PC-9 (cell line): Measurements from ENCODE around the gene SERHL2. TPM values are rescaled to one million over a fixed set of nuclear protein-coding genes. Genes with fewer than 3 reads are reported as not detected.
A peak's percentile ranks its signal among the peaks of the same experiment; 100 is the strongest.
"Not testable (repeated sequence)": the region's sequence is repeated elsewhere in the genome, so short reads cannot be mapped to it uniquely, and the experiment has no call there.

ENCODE experiments used
- BruUV-seq: library from RNA; stranded (reverse); fragments of 400-500 nt; replicated peaks from 2 replicates; lab custom pipeline; 2021; lab: Mats Ljungman, UMichigan
- CTCF ChIA-PET: fragments of 300-600 bp; sonication (Branson Sonifier 250); formaldehyde crosslinking; loops from one replicate; lab custom pipeline; 2022; ENCODE audit warnings: antibody characterized with exemption; lab: Charles Lee
- POLR2A ChIA-PET: fragments of 300-600 bp; sonication (Branson Sonifier 250); formaldehyde crosslinking; loops from one replicate; lab custom pipeline; 2022; ENCODE audit warnings: antibody characterized with exemption; ENCODE audit not compliant: unreplicated experiment; lab: Charles Lee
- DNase-seq, 2 experiments: peaks; one replicate each; pipeline versions ENCODE4 v3.0.0 to v3.0.0-alpha.2; 2015 to 2022; ENCODE audit warnings: mixed read lengths in 1 of 2
- H2AFZ ChIP-seq: fragments of 200-600 bp; sonication (generic); 2 replicates; pipeline ENCODE4 v1.8.1; 2017; ENCODE audit warnings: antibody characterized with exemption
- H3F3A ChIP-seq: fragments of 200-600 bp; sonication (generic); 2 replicates; pipeline ENCODE4 v1.8.1; 2017; ENCODE audit warnings: antibody characterized with exemption, mild to moderate bottlenecking, low read depth; ENCODE audit not compliant: insufficient read depth
- H3K27ac ChIP-seq: fragments of 200-600 bp; sonication (generic); 2 replicates; pipeline ENCODE4 v1.6.1; 2016; ENCODE audit warnings: mixed run types
- H3K27me3 ChIP-seq: fragments of 200-600 bp; sonication (generic); 2 replicates; pipeline ENCODE4 v1.6.1; 2016; ENCODE audit warnings: low read depth, mixed run types; ENCODE audit not compliant: insufficient read depth
- H3K36me3 ChIP-seq: fragments of 200-600 bp; sonication (generic); 2 replicates; pipeline ENCODE4 v1.6.1; 2016; ENCODE audit warnings: low read depth, mixed run types
- H3K4me1 ChIP-seq: fragments of 200-600 bp; sonication (generic); replicated peaks from 2 replicates; pipeline ENCODE4 v1.6.1; 2016; ENCODE audit warnings: mixed run types; ENCODE audit not compliant: insufficient read depth
- H3K4me2 ChIP-seq: fragments of 200-600 bp; sonication (generic); 2 replicates; pipeline ENCODE4 v1.6.1; 2017; ENCODE audit warnings: mixed run types
- H3K4me3 ChIP-seq: fragments of 200-600 bp; sonication (generic); 2 replicates; pipeline ENCODE4 v1.6.1; 2016; ENCODE audit warnings: mixed run types
- H3K79me2 ChIP-seq: fragments of 200-600 bp; sonication (generic); 2 replicates; pipeline ENCODE4 v1.6.1; 2017; ENCODE audit warnings: low read depth, mixed run types
- H3K9me2 ChIP-seq: fragments of 200-600 bp; sonication (generic); 2 replicates; pipeline ENCODE4 v1.8.1; 2017; ENCODE audit warnings: mild to moderate bottlenecking; ENCODE audit not compliant: insufficient read depth
- H3K9me3 ChIP-seq: fragments of 200-600 bp; sonication (generic); 2 replicates; pipeline ENCODE4 v1.8.1; 2016; ENCODE audit warnings: low read depth; ENCODE audit not compliant: insufficient read depth
- H4K20me1 ChIP-seq: fragments of 200-600 bp; sonication (generic); 2 replicates; pipeline ENCODE4 v1.8.1; 2017; ENCODE audit not compliant: insufficient read depth
- CTCF ChIP-seq: fragments of 200-600 bp; sonication (generic); conservative IDR thresholded peaks from 2 replicates; pipeline ENCODE4 v1.6.1; 2017; ENCODE audit warnings: mixed run types, antibody characterized with exemption, mild to moderate bottlenecking, moderate library complexity
- EZH2 ChIP-seq: fragments of 200-600 bp; sonication (generic); IDR thresholded peaks from 2 replicates; pipeline ENCODE4 v1.8.0; 2017; ENCODE audit warnings: antibody characterized with exemption, low read depth
- intact Hi-C: fragments of 100-400 bp; cut with micrococcal nuclease; formaldehyde crosslinking; loops from one replicate; pipeline ENCODE4 v1.10.0; 2022; ENCODE audit not compliant: unreplicated experiment
- total RNA-seq: library from RNA; stranded (reverse); gene quantifications from 2 replicates; pipeline ENCODE4 v1.2.3, GENCODE V29; 2021

The SERHL2 gene
- total RNA-seq, 1 experiment from 2014 or later, result 2.4 TPM

- POLR2A ChIA-PET, result no interaction called here
- Histone ChIP-seq H3K9me2 (no peaks in the 10 kb centered on the region), H3K4me2 (no peak overlapping the region), H3F3A (peaks cover 27% of the 10 kb centered on the region; the same call in 1 of the 2 replicates), H2AFZ (no peak overlapping the region), H3K27ac (no peak overlapping the region), H3K79me2 (peaks cover 32% of the 10 kb centered on the region), H3K36me3 (peaks cover 16% of the 10 kb centered on the region), H3K4me3 (no peak overlapping the region), H3K27me3 (no peaks in the 10 kb centered on the region), H4K20me1 (peaks cover 14% of the 10 kb centered on the region; the same call in 1 of the 2 replicates), H3K4me1 (peaks cover 7% of the 10 kb centered on the region; the same call in 1 of the 2 replicates), H3K9me3 (no peaks in the 10 kb centered on the region)
- CTCF ChIA-PET, result no interaction called here
- DNase-seq, result no peak
- BruUV-seq, result no TSS peak
- no peak for TF ChIP-seq CTCF
- TF ChIP-seq EZH2, result no peak
- intact Hi-C loops, result no loop called here
Measured at GRCh38 chr22:42515896-42516295, 37.9 kb upstream of the SERHL2 start.

- H3K9me3 ChIP-seq, H3K27ac ChIP-seq, DNase-seq, H3K4me2 ChIP-seq, BruUV-seq, H2AFZ ChIP-seq, H3K4me1 ChIP-seq, H3K9me2 ChIP-seq, intact Hi-C loops, H3K4me3 ChIP-seq, H3K27me3 ChIP-seq: not testable (repeated sequence)
- Histone ChIP-seq H3K36me3 (peaks cover 16% of the 10 kb centered on the region), H4K20me1 (peaks cover 13% of the 10 kb centered on the region; the same call in 1 of the 2 replicates), H3F3A (peaks cover 18% of the 10 kb centered on the region; the same call in 1 of the 2 replicates), H3K79me2 (peaks cover 32% of the 10 kb centered on the region)
- ChIA-PET CTCF (interaction anchor here (0.6 kb wide), 1 partner anchor 35 kb away, joined by 4 read pairs; no protein-coding TSS in a partner anchor), POLR2A (interaction anchor here (0.7 kb wide), 1 partner anchor 97 kb away, joined by 10 read pairs; no protein-coding TSS in a partner anchor)
Measured at GRCh38 chr22:42517103-42517502, 36.7 kb upstream of the SERHL2 start.

GRCh38 chr22:42518638-42519524 is 34.9 kb upstream of the SERHL2 start:
- CTCF ChIA-PET, result not testable (repeated sequence)
- TSS peak; percentile 69 for BruUV-seq
- H3K4me3 ChIP-seq, result peak overlapping the region; percentile 95

More at GRCh38 chr22:42518638-42519524, 34.9 kb upstream of the SERHL2 start:
- H3K9me3 ChIP-seq, H3K4me1 ChIP-seq, H3K27me3 ChIP-seq, DNase-seq, H3K9me2 ChIP-seq, intact Hi-C loops: not testable (repeated sequence)
- peak overlapping the region; percentile 100 for H3K4me2 ChIP-seq
- H2AFZ ChIP-seq, result peak overlapping the region; percentile 80; the same call in 1 of the 2 replicates
- POLR2A ChIA-PET, result interaction anchor here (0.6 kb wide), 1 partner anchor 330 kb away, joined by 6 read pairs; no protein-coding TSS in a partner anchor
- peaks cover 18% of the 10 kb centered on the region; the same call in 1 of the 2 replicates for H3F3A ChIP-seq
- H3K79me2 ChIP-seq, result peaks cover 32% of the 10 kb centered on the region
- H3K36me3 ChIP-seq, result peaks cover 16% of the 10 kb centered on the region
- H3K27ac ChIP-seq, result peak overlapping the region; percentile 63
- H4K20me1 ChIP-seq, result peaks cover 13% of the 10 kb centered on the region; the same call in 1 of the 2 replicates
